GM19455 (cell line): Measurements from ENCODE around the gene PRDM16.

Experiments used
- ATAC-seq: cut with Tn5 transposase; IDR thresholded peaks from one replicate; pipeline ENCODE4 v1.9.1; 2021; ENCODE audit not compliant: unreplicated experiment

PRDM16 gene

DNA sequence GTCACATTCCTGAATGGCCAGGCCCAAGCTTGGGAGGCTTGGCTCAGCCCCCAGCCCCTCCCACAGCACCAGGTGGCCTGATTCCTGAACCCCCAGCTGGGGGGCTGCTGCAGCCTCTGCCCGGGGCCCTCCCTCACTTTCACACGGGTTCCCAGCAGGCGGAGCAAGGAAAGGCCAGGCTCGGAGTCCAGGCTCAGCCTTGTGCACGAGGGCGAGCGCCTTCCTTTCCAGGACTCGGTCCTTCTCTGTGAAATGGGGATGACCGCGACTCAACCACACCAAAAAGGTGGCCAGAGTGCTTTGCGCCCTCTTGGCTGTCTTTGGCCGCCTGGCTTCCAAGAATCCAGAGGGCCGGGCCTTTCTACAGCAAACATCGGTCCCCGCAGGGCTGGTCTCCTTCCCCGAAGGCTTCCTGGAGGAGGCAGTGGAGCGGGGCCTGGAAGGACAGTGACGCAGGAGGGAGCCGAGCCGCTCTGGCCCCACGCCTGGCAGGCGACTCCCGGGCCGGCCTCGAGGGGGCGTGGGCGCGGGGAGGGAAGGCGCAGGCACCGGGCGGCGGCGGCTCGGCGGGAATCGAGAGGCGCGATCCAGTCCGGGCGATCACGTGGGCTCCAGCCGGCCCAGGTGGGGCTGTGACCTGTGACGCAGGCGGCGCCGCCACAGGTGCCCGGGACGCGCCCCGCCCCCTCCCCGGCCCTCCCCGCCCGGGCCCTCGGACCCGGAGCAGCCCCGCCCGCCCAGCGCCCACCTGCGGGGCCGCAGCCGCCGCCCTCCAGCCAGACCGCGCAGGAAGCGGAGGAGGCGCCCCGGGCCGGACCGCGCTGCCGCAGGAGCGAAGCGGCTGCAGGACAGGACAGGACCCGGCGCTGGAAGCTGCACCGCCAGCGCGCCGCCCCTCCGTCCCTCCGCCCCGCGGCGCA, 385.1 kb downstream of the PRDM16 start, which contains the start of gene ARHGEF16:
TSS of gene ARHGEF16 (plus strand) at position 775 of the 920 bp plus-strand sequence. CDS start 8,420 bp downstream, outside the sequence.
- ATAC-seq = no peak

DNA sequence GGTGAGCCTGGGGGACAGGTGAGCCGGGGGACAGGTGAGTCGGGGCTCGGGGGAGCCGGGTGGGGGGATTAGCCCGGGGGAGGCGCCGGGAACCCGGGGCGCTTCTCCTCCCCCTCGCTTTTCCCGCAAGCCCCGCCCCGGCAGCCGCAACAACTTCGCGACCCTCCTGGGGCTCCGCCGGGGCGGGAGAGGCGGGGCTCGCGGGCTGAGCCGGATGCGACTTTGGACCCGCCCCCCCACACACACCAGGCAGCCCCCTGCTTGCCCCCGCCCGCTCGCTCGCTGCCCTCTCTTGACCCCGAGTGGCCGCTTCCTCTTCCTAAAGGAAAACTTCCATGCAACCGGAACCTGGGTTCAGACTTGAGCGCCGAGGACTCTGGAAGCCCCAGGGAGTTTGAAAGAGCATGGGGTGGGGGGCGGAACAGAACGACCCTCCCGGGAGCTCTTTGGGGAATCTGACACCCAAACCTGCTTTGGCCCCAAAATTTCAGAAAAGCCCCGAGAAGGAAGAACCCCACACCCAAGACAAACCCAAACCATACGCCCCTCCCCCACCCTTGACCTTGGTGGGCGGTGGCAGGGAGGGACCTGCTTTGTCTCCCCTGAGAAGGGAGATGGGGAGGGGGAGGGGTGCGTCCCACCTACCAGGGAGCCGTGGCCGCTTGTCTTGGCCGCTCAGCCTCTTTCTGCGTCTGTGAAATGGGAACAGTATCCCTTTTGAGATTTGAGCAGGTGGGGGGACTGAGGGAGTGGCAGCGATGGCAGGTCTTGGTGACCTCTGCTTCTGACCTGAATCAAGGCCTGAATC, 386.0 kb downstream of the PRDM16 start:
- ATAC-seq = no peak

DNA sequence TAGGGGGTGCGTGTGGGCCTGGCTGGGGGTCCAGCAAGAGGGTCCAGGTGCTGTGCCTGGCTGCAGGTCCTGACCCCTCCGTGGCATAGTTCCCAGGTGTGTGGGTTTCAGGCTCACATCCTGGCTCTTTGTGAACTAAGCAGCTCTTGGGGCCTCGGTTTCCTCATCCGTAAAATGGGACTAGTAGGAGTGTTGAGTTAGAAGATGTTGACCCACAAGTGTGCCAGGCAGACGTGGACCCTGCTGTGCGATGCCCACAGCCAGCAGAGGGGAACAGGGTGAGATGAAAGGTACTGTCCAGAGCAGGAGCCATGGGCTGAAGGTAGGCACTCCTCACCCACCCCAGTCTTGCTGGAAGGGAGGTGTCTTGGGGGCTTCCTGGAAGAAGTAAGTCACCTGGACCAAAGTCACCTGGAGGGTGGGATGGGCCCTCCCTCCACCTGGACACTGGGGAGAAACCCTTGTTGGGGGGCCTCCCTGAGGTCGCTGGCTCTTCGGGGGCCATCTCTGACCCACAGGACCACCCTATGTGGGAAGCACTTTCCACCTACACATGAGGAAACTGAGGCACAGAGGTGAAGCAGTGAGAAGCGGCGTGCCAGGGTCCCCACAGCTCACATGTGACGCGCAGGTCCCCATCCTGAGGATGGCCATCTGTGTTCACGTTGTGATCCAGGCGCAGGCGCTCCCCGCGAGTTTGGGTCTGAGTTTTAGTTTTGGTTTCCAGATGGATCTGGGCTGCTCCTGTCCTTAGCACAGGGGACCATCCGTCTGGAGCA, 386.9 kb downstream of the PRDM16 start:
- no peak for ATAC-seq

DNA sequence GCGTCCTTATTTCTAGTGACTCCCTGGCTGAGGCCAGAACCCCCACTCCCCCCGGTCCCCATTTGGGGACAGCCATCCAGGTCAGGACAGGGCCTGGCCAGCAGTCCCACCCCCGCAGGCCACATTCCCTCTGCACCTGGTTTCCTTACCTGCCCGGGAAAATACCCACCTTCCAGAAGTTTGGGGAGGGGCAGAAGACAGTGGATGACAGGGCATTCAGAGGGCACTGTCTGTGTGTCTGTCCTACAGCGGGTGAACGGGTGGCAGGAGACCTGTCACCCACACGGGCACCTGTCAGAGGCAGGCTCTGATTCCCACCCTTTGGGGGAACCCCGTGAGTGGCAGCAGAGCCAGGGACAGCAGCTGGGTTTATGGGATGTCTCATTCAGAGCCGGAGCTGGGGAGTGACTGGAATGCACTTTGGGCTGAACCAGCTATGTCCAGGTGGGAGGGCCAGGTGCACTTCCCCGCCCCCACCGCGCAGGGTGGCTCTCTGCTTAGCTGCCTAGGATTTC, 387.5 kb downstream of the PRDM16 start:
- no peak for ATAC-seq

DNA sequence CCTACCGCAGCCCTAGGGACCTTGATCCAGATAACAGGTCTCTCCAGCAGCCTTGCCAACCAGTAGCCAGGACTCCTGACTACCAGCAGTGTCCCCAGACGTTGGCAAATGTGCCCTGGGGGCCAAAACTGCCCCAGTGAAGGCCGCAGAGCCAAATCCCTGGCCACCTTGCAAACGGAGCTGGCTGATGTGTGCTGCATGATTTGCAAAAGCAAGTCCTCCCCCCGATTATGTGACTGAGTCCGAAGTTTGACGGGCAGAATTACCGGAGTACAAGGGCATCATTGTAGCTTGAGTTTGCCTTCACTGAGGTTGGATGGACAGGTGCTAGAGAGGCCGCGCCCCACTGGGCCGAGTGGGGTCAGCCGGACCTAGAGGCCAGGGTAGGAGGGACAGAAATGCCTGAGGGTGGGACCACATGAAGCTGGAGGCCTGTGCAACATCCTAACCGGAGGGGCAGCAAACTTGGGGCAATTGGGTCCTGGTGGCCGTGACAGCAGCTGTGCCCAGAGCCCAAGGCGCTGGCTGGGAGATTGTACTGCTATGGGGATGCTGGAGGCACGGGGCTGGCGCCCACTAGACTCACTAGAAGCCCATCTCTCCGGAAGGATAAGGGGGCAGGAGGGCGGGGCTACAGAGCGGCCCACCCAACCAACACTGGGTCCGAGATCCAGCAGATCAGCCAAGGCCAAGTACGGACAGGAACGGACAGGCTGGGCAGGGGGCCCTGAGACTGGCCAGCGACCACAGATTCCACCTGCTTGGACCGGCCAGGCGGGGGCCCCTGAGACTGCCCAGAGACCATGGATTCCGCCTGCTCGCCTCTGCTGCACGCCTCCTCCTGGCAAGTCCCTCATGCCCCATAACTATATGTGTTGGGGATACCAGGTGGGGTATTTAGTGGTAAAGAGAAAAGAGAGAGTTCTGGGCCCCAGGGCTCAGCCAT, 388.2 kb downstream of the PRDM16 start:
- no peak for ATAC-seq

DNA sequence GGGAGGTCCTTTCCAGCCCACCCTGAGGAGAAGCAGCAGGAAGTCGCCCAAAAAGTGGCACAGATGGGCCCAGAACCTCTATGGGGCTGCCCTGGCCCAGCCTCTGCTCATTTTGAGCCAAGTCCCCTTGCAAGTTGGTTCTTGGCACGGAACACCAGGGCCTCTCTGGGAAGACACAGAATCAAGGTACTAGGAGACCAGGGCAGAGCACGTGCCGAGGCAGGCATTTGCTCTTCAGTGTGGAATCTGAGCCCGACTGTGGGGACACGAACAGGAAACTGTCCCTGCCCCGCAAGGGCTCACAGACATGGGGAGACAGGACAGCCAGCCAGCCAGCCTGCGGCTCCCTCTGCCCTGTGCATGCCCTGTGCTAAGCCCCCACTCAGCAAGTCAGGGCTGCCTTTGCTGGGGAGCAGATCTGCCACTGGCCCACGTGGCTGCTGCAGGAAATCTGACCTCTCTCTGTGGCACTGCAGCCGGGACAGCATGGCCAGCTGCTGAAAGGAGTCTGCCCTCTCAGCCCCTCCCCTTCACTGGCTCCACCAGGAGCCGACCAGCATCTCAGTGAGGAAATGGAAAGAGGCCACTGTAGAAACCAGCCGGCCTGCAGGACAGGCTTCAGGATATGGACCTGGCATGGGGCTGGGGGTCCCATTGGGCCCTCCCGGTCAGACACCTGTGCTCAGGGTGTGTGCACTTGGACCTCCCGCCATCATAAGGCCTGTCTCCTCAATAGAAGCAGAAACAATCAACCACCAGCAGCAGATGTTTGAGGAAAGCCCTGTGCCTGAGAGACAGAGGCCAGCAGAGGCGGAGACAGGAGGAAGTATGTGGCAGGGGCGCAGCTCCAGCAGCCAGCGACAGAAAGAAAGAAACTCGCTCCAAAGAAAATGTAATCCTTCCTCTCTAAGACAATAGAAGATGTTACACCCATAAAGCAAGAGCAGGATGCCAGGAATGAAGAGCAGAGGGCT, 389.2 kb downstream of the PRDM16 start:
- ATAC-seq = no peak

DNA sequence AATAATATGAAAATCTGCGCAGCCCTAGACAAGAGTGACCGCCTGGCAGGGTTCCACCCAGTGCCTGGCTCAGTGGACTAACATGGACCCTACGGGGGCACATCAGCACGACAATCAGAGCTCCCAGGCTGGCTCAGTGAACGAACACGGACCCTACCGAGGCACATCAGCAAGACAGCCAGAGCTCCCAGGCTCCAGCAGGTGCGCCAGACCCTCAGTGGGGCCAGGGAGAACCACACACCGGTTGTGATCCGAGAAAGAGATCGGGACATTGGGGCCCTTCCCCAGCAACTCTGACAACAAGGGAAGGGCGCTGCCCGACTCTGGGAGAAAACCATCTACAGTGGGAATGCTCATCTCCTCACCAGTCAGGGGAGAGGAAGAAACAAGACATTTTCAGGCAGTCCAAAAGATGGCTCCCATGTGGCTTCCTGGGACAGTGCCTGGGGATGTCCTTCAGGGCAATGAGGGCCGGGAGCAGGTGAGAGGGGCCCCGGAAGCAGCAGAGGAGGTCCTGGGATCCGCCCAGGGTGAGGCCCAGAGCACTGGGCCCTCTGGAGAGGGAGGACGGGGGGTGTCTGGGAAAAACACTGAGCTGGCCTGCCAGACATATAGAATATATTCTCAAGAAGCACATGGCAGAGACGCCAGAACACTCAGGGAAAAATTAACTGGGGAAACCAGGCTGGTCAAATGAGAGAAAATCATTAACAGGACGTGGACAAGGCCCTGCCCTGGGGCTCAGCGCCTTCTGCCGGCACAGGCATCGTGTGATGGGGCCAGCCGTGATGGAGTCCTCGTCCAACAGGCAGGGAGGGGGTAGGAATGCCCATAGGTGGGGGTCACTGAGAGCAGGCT, 390.3 kb downstream of the PRDM16 start:
- no peak for ATAC-seq

DNA sequence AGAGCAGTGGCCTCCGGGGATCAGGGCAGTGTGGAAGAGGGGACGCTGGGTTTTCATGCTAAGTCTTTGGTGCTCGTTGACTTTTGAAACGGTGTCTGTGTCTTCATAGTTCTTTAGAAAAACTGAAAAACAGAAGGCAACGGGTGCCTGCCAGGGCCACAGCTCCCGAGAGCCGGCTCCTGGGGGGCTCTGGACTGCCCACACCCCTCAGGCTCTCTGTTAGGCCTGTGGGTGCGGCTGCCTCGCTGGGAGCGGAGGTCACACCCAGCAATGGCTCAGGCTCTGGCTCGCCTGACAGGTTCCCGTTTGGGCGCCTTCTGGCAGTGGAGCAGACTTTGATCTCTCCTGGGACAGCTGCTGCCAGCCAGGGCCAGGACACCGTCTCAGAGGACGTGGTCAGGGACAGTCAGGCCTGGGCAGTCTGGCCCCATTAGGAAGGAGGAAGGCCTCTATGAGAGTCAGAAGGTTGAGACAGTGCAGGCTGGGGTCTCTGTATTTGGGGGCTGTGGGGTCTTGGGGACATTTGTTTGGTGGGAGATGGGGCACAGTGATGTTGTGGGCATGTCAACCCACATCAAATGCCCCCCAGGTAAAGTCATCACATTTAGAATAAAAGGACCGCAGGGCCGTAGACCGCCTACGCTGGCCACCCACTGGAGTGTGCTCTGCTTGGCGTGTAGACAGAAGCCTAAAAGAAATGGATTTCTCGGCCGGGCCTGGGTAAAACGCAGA, 391.1 kb downstream of the PRDM16 start:
- ATAC-seq = no peak

DNA sequence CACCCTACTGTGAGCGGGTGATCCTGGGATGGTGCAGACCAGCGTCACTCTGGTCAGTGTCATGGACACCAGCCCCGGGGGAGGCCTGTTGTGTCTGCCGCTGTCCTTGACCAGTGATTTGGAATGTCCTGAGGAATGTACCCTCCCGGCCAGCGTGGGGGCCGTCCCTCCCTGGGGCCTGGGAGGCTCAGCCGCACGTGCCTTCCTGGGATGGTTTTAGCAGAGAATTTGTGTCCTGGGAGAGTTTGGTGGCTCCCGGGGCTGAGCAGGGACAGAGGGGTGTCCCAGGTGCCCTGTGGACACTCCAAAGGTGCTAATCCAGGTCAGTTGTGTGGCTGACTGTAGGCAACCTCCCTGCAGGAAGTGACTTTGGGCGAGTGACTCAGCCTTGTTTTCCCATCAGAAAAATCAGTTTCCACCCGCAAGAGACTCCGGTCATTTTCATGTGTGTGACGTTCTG, 391.7 kb downstream of the PRDM16 start:
- no peak for ATAC-seq

DNA sequence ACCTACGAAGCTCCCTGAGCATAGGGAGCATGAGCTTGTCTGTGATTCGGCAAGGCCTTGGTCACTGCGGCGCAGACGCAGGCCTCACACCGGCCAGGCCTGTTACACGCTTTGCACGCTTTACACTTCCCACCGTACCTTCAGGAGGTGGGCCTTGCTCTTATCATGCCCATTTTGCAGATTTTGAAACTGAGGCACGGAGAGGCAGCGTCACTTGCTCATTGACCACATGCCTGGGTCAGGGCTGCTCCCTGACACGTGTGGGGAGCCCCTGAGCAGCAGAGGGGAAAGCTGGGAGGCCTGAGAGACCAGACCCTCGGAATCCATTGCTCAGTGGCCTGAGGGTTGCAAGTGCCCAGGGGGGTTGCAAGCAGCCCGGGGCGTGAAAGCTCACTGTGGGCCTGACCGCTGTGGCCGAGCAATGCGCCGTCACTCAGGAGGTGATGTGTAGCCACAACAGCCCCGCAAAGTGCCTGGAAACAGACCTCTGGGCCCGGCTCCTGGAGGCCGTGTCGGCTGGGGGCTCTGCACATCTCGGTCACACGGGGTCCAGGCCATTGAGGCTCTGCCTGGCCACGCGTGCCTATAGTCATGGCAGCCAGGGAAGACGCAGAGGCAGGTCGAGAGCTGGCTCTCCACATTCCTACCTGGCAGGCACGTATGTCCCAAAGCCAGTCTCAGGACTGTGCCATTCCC, 392.4 kb downstream of the PRDM16 start:
- ATAC-seq = no peak

DNA sequence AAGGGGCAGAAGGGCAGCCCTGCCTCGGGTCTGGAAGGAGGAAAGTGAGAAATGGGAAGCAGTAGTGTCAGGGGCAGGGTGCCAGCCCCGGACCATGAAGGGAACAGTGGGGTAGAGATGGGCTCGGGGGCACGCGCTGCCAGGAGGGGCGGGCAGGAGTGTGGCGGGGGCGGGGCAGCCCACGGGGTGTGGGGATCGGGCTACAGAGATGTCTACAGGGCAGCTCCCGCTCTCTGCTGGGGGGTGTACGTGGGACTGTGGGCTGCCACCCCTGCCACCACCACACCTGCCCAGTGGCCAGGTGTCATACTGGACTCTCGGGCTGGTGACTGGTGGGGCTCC, 392.9 kb downstream of the PRDM16 start:
- ATAC-seq = no peak

DNA sequence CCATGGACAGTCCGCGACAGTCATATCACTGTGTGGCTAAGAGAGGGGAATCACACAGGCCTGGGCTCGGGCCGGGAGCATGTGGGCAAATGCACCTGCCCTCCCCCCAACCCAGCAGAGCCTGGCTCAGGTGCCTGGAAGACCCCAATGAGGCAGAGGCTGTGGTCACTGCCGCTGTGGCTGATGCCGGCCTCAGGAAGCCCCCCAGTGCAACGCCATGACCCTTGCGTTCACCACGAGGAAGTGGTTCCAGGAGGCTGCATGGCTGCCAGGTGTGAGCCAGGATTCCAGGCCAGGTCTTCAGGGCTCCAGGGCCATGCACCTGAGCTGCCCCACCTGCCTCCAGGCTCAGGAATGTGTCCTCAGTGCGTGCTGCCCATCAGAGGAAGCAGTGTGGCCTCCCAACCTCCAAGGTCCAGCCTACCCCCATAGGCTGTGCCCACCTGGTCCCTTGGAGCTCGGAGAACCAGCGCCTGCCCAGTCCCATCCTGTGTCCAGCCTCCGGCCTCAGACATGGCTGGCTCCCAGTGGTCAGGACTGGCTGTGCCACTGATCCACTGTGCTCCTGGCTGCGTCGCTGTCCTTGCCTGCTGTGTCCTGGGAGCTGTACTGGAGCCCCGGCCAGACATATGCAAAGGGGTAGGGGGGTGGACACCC, 393.5 kb downstream of the PRDM16 start:
- no peak for ATAC-seq

DNA sequence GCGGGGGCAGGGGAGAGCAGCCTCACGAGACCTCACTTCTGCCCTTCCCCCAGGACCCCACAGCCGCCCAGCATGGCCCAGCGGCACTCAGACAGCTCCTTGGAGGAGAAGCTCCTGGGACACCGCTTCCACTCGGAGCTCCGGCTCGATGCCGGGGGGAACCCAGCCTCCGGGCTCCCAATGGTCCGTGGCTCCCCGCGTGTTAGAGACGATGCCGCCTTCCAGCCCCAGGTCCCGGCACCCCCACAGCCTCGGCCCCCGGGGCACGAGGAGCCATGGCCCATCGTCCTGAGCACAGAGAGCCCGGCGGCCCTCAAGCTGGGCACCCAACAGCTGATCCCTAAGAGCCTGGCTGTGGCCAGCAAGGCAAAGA, 394.0 kb downstream of the PRDM16 start:
- ATAC-seq = no peak

DNA sequence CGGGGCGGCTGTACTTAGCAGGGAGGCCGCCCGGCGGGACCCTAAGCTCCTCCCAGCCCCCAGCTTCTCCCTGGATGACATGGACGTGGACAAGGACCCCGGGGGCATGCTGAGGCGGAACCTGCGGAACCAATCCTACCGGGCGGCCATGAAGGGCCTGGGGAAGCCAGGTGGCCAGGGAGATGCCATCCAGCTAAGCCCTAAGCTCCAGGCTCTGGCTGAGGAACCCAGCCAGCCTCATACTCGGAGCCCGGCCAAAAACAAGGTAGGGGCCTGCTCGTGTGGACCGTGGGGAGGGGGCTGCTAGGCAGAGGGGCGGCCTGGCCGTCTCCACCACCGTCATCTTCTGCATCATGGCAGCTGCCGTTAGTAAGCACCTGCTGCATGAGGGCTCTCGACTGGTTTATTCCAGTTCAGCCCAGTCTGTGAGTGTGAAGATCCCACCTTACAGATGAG, 394.4 kb downstream of the PRDM16 start:
- no peak for ATAC-seq

DNA sequence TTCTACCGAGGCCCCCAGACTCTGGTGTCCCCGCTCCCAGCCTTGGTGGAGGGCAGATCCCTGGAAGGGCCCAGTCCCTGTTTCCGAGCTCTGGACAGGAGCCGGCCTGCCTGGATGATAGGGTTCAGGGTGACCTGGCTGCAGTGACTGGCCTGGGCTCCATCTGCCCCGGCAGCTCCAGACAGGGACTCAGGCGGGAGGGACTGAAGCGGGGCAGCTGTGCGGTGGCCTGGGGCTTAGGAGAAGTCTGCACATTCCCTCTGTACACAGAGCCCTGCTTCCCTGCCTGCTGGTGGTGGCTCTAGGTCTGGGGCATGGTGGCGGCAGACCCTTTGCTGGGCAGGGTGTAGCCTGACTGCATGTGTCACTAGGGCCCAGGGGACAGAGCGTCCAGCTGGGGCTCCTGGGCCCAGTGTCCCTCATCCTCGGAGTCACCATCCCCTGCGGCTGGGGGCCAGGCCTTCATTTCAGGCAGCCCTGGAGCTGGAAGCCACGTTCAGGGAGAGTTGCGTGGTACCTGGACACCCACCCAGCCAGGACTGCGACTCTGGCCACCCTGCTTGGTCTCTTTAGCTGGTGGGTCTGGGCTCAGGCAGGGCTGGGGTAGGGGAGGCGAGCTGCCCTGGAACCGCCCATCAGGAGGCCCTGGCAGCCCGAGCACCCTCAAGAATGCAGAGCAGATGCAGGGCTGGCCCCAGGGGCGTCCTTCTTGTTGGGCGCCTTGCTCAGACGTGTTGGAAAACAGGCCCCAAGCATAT, 395.1 kb downstream of the PRDM16 start:
- ATAC-seq = no peak
